Stimulated activated CD4-positive, alpha-beta T cell treated with anti-CD3 and anti-CD28 coated beads, Interleukin-2, amount 100 ng/mL, for 48 hours (primary cell): ENCODE results near the gene RAE1.
A peak's percentile ranks its signal among the peaks of the same experiment; 100 is the strongest.

Experiments
- DNase-seq, 2 donors: peaks; one replicate each; pipeline ENCODE4 v3.0.0-alpha.2; 2020

RAE1 gene

GRCh38 chr20:57351042-57351783, at the start of gene RAE1:
RAE1 (plus strand) TSS chr20:57351255; CDS start chr20:57354039, 2,784 bp downstream.
- DNase-seq, result peak; percentile 80 to 85

- no peak for DNase-seq
Observed at GRCh38 chr20:57306747-57307146, 44.3 kb upstream of the RAE1 start.

- no peak for DNase-seq
Observed at GRCh38 chr20:57308451-57309271, 42.4 kb upstream of the RAE1 start.

- no peak for DNase-seq
Observed at GRCh38 chr20:57309544-57310115, 41.4 kb upstream of the RAE1 start.

GRCh38 chr20:57310821-57311514, 40.1 kb upstream of the RAE1 start:
- no peak for DNase-seq

- DNase-seq, result no peak
Observed at GRCh38 chr20:57312138-57312537, 38.9 kb upstream of the RAE1 start.

- no peak for DNase-seq
Observed at GRCh38 chr20:57313230-57313629, 37.8 kb upstream of the RAE1 start.

GRCh38 chr20:57313951-57314350, 37.1 kb upstream of the RAE1 start:
- DNase-seq, result no peak

- no peak for DNase-seq
Observed at GRCh38 chr20:57315083-57315975, 35.7 kb upstream of the RAE1 start.

- DNase-seq, result no peak
Observed at GRCh38 chr20:57315976-57316480, 35.0 kb upstream of the RAE1 start.

GRCh38 chr20:57316795-57317201, 34.3 kb upstream of the RAE1 start:
- no peak for DNase-seq

- DNase-seq, result no peak
Observed at GRCh38 chr20:57317316-57317788, 33.7 kb upstream of the RAE1 start.

- no peak for DNase-seq
Observed at GRCh38 chr20:57317789-57318371, 33.2 kb upstream of the RAE1 start.

- DNase-seq, result no peak
Observed at GRCh38 chr20:57319584-57319983, 31.5 kb upstream of the RAE1 start.

- DNase-seq, result no peak
Observed at GRCh38 chr20:57320358-57320757, 30.7 kb upstream of the RAE1 start.

- no peak for DNase-seq
Observed at GRCh38 chr20:57321142-57321541, 29.9 kb upstream of the RAE1 start.

- DNase-seq, result no peak
Observed at GRCh38 chr20:57322476-57322875, 28.6 kb upstream of the RAE1 start.

- DNase-seq, result no peak
Observed at GRCh38 chr20:57323034-57323433, 28.0 kb upstream of the RAE1 start.

- no peak for DNase-seq
Observed at GRCh38 chr20:57325632-57326356, 25.3 kb upstream of the RAE1 start.

GRCh38 chr20:57326667-57327455, 24.2 kb upstream of the RAE1 start:
- DNase-seq, result no peak
